Tibial nerve (tissue), 4 donors: ENCODE data around the gene ROR1.

Source experiments
- EP300 ChIP-seq, 2 donors: sonication (generic); formaldehyde crosslinking; IDR thresholded peaks; one replicate each; pipeline ENCODE4 v1.6.1; 2017; ENCODE audit warnings: antibody characterized with exemption in 2 of 2, mild to moderate bottlenecking in 1 of 2
- POLR2A ChIP-seq, 2 donors: fragments of 450-650 bp; IDR thresholded peaks; one replicate each; pipeline ENCODE4 v1.6.1; 2017; ENCODE audit warnings: antibody characterized with exemption in 2 of 2, mild to moderate bottlenecking in 2 of 2, moderate library complexity in 2 of 2
- TF ChIP-seq, protein P1 (sequence below), 5 experiments: fragments of 200-600 bp in 3 of 5; fragments of 450-650 bp in 2 of 5; sonication (generic) in 3 of 5; IDR thresholded peaks; one replicate each; pipeline ENCODE4 v1.5.1; 2016 to 2019; ENCODE audit warnings: antibody characterized with exemption in 5 of 5, mild to moderate bottlenecking in 3 of 5, moderate library complexity in 2 of 5

GRCh38 chr1:64196074-64196870, 422.5 kb downstream of the ROR1 start:
- TF ChIP-seq, protein P1, sequence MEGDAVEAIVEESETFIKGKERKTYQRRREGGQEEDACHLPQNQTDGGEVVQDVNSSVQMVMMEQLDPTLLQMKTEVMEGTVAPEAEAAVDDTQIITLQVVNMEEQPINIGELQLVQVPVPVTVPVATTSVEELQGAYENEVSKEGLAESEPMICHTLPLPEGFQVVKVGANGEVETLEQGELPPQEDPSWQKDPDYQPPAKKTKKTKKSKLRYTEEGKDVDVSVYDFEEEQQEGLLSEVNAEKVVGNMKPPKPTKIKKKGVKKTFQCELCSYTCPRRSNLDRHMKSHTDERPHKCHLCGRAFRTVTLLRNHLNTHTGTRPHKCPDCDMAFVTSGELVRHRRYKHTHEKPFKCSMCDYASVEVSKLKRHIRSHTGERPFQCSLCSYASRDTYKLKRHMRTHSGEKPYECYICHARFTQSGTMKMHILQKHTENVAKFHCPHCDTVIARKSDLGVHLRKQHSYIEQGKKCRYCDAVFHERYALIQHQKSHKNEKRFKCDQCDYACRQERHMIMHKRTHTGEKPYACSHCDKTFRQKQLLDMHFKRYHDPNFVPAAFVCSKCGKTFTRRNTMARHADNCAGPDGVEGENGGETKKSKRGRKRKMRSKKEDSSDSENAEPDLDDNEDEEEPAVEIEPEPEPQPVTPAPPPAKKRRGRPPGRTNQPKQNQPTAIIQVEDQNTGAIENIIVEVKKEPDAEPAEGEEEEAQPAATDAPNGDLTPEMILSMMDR (IDR thresholded peaks at IDR 0.05), result no peak
- TF ChIP-seq EP300 (IDR thresholded peaks at IDR 0.05) (no peak), POLR2A (IDR thresholded peaks at IDR 0.05) (no peak)
